IPS DF 19.7 (cell line): ENCODE measurements around the gene SPACA4.
A peak's percentile ranks its signal among the peaks of the same experiment; 100 is the strongest.

ENCODE experiments used
- DNase-seq: peaks from one replicate; pipeline ENCODE4 v3.0.0-alpha.2; 2013; ENCODE audit warnings: low read depth, low spot score

Gene SPACA4

GRCh38 chr19:48596679-48597465 is 9.7 kb upstream of the SPACA4 start:
- DNase-seq: no peak

GRCh38 chr19:48598996-48599700 is 7.4 kb upstream of the SPACA4 start:
- DNase-seq: no peak

GRCh38 chr19:48600679-48601417 is 5.7 kb upstream of the SPACA4 start:
- no peak for DNase-seq

GRCh38 chr19:48603001-48603400 is 3.5 kb upstream of the SPACA4 start:
- no peak for DNase-seq

- DNase-seq: no peak
Measured at GRCh38 chr19:48603449-48603848, 3.1 kb upstream of the SPACA4 start.

- no peak for DNase-seq
Measured at GRCh38 chr19:48603850-48604249, 2.7 kb upstream of the SPACA4 start.

- DNase-seq: no peak
Measured at GRCh38 chr19:48607359-48607755, 815 bp downstream of the SPACA4 start.

GRCh38 chr19:48608798-48609263 is 2.3 kb downstream of the SPACA4 start:
- DNase-seq: peak; percentile 45

- DNase-seq: no peak
Measured at GRCh38 chr19:48609571-48610108, 3.1 kb downstream of the SPACA4 start.

GRCh38 chr19:48611872-48612271 is 5.3 kb downstream of the SPACA4 start:
- no peak for DNase-seq

GRCh38 chr19:48613024-48613851 is 6.7 kb downstream of the SPACA4 start:
- no peak for DNase-seq

GRCh38 chr19:48613852-48614435 is 7.4 kb downstream of the SPACA4 start:
- no peak for DNase-seq

GRCh38 chr19:48614436-48615230 is 8.1 kb downstream of the SPACA4 start, which contains the start of gene FAM83E:
Gene FAM83E, minus strand, starts transcription at chr19:48615076. Its CDS starts 1,704 bp downstream, at chr19:48613372.
- no peak for DNase-seq

- no peak for DNase-seq
Measured at GRCh38 chr19:48615231-48616040, 8.9 kb downstream of the SPACA4 start.

- DNase-seq: no peak
Measured at GRCh38 chr19:48616041-48616436, 9.5 kb downstream of the SPACA4 start.

GRCh38 chr19:48616491-48617056 is 10.0 kb downstream of the SPACA4 start:
- no peak for DNase-seq

GRCh38 chr19:48617146-48617937 is 10.8 kb downstream of the SPACA4 start:
- no peak for DNase-seq
